Sigmoid colon (tissue), 4 donors: ENCODE measurements around the gene GAA.

Experiments
- CTCF ChIP-seq, 4 experiments: fragments of 450-650 bp in 3 of 4; fragments of 200-600 bp in 1 of 4; IDR thresholded peaks; one replicate each; pipeline ENCODE4 v1.5.1; 2016 to 2019; ENCODE audit warnings: antibody characterized with exemption in 4 of 4, mild to moderate bottlenecking in 3 of 4, moderate library complexity in 2 of 4
- POLR2A ChIP-seq, 2 donors: fragments of 450-650 bp; IDR thresholded peaks; one replicate each; pipeline ENCODE4 v1.6.1; 2016; ENCODE audit warnings: antibody characterized with exemption in 2 of 2, mild to moderate bottlenecking in 2 of 2, moderate library complexity in 2 of 2
- POLR2AphosphoS5 ChIP-seq, 4 donors: sonication (generic); formaldehyde crosslinking; IDR thresholded peaks; one replicate each; pipeline ENCODE4 v1.6.1; 2017; ENCODE audit warnings: antibody characterized with exemption in 4 of 4

GRCh38 chr17:80112471-80113032 is 11.2 kb downstream of the GAA start:
- no peak for TF ChIP-seq POLR2A (IDR thresholded peaks at IDR 0.05)
- no peak for TF ChIP-seq CTCF (IDR thresholded peaks at IDR 0.05)
- TF ChIP-seq POLR2AphosphoS5 (IDR thresholded peaks at IDR 0.05): no peak
